Aorta (tissue), 5 donors: Measurements from ENCODE around the gene CBLC. TPM values are rescaled to one million over a fixed set of nuclear protein-coding genes. Genes with fewer than 3 reads are reported as not detected.
"Not testable (repeated sequence)": the region's sequence is repeated elsewhere in the genome, so short reads cannot be mapped to it uniquely, and the experiment has no call there.

Experiments used
- ATAC-seq: fragments of 200-7000 bp; cut with Tn5 transposase; one replicate; pipeline ENCODE4 v1.9.1; 2022; ENCODE audit warnings: moderate library complexity; ENCODE audit not compliant: low FRiP score
- DNase-seq, 2 donors: peaks; one replicate each; pipeline ENCODE4 v3.0.0-alpha.2; 2020
- H3K27ac ChIP-seq, 2 donors: one replicate each; pipeline ENCODE4 v1.5.1; 2013; ENCODE audit warnings: low read length in 2 of 2, mild to moderate bottlenecking in 2 of 2, moderate library complexity in 2 of 2, control low read depth in 1 of 2, inconsistent platforms in 1 of 2, low read depth in 1 of 2
- H3K27me3 ChIP-seq, 2 donors: one replicate each; pipeline ENCODE4 v1.6.1; 2013; ENCODE audit warnings: control low read depth in 1 of 2, low read length in 1 of 2, mild to moderate bottlenecking in 1 of 2, moderate library complexity in 1 of 2; ENCODE audit not compliant: insufficient read depth in 2 of 2, control insufficient read depth in 1 of 2
- H3K36me3 ChIP-seq, 2 donors: one replicate each; pipeline ENCODE4 v1.6.1; 2013; ENCODE audit warnings: control low read depth in 1 of 2, low read length in 1 of 2, mild to moderate bottlenecking in 1 of 2; ENCODE audit not compliant: insufficient read depth in 2 of 2, control insufficient read depth in 1 of 2
- H3K4me1 ChIP-seq, 2 donors: one replicate each; pipeline ENCODE4 v1.6.1; 2013; ENCODE audit warnings: low read length in 2 of 2, control low read depth in 1 of 2, mild to moderate bottlenecking in 1 of 2, moderate library complexity in 1 of 2; ENCODE audit not compliant: insufficient read depth in 2 of 2, control insufficient read depth in 1 of 2
- H3K4me3 ChIP-seq, 2 donors: one replicate each; pipeline ENCODE4 v1.5.1; 2013; ENCODE audit warnings: low read length in 2 of 2, control low read depth in 1 of 2, mild to moderate bottlenecking in 1 of 2
- H3K9me3 ChIP-seq: one replicate; pipeline ENCODE4 v1.6.1; 2013; ENCODE audit warnings: mild to moderate bottlenecking, low read length; ENCODE audit not compliant: control insufficient read depth
- WGBS, 2 donors: extraction: QIAGEN DNeasy Blood & Tissue Kit; methylation state at CpG; one replicate each; pipeline ENCODE4 v1.1.7; 2013; 5-methylcytosine and 5-hydroxymethylcytosine counted together
- intact Hi-C, 2 donors: fragments of 100-400 bp; cut with DNase I; formaldehyde crosslinking; loops; one replicate each; pipeline versions ENCODE4 v1.14.2 to v1.15.0; 2022
- polyA plus RNA-seq, 2 donors: library from polyadenylated mRNA; stranded (reverse); fragments of 200-250 nt; gene quantifications; one replicate each; pipeline ENCODE4 v1.2.3, GENCODE V29; 2013
- total RNA-seq, 2 donors: library from RNA; stranded (reverse); fragmentation: NEBNext Ultra II Directional; extraction: Animal tissue kit (Norgen Biotek cat#: 25700); gene quantifications; one replicate each; pipeline ENCODE4 v1.2.1, GENCODE V29; 2021
- donor health status: healthy with polysubstance abuse.
- donor health status: Bipolar disorder and iron deficiency.
- donor health status: DM: no; HTN: no; CAD: no.
- donor health status: DM: no; HTN: no; CAD: no.
- donor health status: DM: yes; HTN: yes; CAD: no.

CBLC gene
- total and polyA plus RNA-seq, 4 donors: 13.3 TPM; not detected in 3

DNA sequence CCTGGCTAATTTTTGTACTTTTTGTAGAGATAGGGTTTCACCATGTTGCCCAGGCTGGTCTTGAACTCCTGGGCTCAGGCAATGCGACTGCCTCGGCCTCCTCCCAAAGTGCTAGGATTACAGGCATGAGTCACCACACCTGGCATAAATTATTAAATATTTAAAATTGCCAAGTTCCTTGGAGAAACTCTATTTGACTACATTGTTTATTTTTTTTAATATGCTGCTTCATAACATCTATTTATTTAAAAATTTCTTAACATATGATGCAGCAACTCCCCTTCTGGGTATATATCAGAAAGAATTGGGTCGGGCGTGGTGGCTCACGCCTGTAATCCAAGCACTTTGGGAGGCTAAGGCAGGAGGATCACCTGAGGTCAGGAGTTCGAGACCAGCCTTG, 55.2 kb downstream of the CBLC start:
- WGBS, 2 donors: 50 to 67% methylated on average over 6 of the region's 6 CpGs
- H3K27me3 ChIP-seq, H3K4me1 ChIP-seq: not testable (repeated sequence)

DNA sequence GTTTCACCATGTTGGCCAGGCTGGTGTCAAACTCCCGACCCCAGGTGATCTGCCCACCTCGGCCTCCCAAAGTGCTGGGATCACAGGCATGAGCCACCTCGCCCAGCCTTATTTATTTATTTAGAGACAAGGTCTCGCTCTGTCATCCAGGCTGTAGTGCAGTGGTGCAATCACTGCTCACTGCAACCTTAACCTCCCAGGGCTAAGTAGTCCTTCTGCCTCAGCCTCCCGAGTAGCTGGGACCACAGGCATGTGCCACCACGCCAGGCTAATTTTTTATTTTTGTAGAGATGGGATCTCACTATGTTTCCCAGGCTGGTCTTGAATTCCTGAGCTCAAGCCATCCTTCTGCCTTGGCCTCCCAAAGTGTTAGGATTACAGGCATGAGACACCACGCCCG, 56.7 kb downstream of the CBLC start:
- H3K36me3 ChIP-seq, DNase-seq, H3K27me3 ChIP-seq, H3K4me3 ChIP-seq, H3K9me3 ChIP-seq, ATAC-seq, H3K4me1 ChIP-seq, intact Hi-C loops, H3K27ac ChIP-seq: not testable (repeated sequence)
- 87 to 94% methylated on average over 8 of the region's 8 CpGs for WGBS, 2 donors

More for the DNA sequence above, 55.2 kb downstream of the CBLC start:
- H3K4me3 ChIP-seq, H3K9me3 ChIP-seq, intact Hi-C loops, ATAC-seq, H3K27ac ChIP-seq, DNase-seq, H3K36me3 ChIP-seq: not testable (repeated sequence)

DNA sequence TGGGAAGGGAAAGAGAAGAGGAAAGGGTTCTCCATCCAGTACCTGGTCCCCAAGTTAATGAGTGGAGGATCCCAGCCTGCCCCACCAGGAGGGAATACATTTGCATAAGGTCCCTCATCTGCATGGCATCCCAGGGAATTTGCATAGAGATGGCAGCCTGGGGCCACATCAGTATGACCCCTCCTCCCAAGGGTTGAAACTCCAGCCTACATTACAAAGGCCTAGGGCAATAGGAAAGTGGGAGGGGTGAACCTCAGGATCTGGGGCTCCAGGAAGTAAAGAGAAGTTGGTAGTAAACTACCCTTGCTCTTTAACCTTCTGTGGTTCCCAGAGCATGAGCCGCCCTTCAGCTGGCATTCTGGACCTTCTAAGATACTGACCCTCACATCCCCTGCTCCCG, 61.6 kb downstream of the CBLC start:
- Histone ChIP-seq H3K27ac (no peak overlapping the region), H3K36me3 (no peaks in the 10 kb centered on the region), H3K4me1 (no peaks in the 10 kb centered on the region), H3K4me3 (no peak overlapping the region), H3K27me3 (no peaks in the 10 kb centered on the region), H3K9me3 (no peaks in the 10 kb centered on the region)
- intact Hi-C loops: no loop called here
- ATAC-seq (no peak), DNase-seq (no peak)
- WGBS, 2 donors: 94 to 97% methylated on average over 2 of the region's 2 CpGs

DNA sequence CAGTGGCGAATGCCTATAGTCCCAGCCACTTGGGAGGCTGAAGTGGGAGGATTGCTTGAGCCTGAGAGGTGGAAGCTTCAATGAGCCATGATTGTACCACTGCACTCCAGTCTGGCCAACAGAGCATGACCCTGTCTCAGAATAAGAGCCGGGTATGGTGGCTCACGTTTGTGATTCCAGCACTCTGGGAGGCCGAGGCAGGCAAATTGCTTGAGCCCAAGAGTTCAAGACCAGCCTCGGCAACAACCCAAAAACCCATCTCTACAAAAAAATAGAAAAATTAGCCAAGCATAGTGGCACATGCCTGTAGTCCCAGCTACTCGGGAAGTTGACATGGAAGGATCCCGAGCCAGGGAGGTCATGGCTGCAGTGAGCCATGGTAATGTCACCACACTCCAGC, 63.1 kb downstream of the CBLC start:
- H3K4me3 ChIP-seq: no peak overlapping the region
- DNase-seq: no peak
- H3K27me3 ChIP-seq: no peaks in the 10 kb centered on the region
- no peak for ATAC-seq
- no peaks in the 10 kb centered on the region for H3K9me3 ChIP-seq
- H3K36me3 ChIP-seq: no peaks in the 10 kb centered on the region
- WGBS, 2 donors: 73 to 81% methylated on average over 7 of the region's 7 CpGs
- no peak overlapping the region for H3K27ac ChIP-seq
- intact Hi-C loops: loop anchor here (5.0 kb wide), 2 partner anchors 59 to 119 kb away; no protein-coding TSS in a partner anchor
- no peaks in the 10 kb centered on the region for H3K4me1 ChIP-seq

DNA sequence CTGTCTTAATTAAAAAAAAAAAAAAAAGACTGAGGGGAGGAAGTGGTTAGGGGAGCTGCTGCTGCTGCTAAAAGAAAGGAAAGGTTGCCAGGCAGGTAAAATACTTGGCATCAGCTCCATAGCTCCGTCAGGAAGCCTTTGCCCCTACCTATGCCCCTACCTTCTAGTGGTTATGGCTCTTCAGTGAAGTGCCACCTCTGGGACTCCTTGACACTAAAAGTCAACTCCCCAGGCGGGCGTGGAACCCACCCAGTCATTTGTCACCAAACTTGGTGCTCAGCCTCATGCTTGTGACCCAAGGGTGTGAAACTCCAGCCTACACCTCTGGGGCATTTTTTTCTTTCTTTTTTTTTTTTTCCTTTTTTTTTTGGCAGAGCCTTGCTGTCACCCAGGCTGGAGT, 63.5 kb downstream of the CBLC start:
- WGBS, 2 donors: 76 to 88% methylated on average over 3 of the region's 3 CpGs
- intact Hi-C loops: loop anchor here (5.0 kb wide), 2 partner anchors 59 to 119 kb away; no protein-coding TSS in a partner anchor
- no peaks in the 10 kb centered on the region for H3K4me1 ChIP-seq

DNA sequence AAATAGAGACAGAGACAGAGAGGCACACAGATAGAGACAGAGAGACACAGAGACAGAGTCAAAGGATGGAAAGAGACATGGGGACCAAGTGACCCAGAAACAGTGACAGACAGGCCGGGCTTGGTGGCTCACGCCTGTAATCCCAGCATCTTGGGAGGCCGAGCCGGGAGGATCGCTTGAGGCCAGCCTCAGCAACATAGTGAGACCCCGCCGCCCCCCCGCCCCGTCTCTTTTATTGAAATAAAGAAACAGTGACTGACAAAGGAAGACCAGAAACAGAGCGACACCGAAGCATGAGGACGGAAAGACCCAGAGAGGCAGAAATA, 67.6 kb downstream of the CBLC start:
- H3K9me3 ChIP-seq: no peaks in the 10 kb centered on the region
- H3K36me3 ChIP-seq: no peaks in the 10 kb centered on the region
- DNase-seq (peak; percentile 62 to 82), ATAC-seq (no peak)
- intact Hi-C loops: loop anchor here in 1 of 2 donors (1.0 kb wide), 1 partner anchor 45 kb away; no protein-coding TSS in a partner anchor
- 6 to 7% methylated on average over 12 of the region's 12 CpGs for WGBS, 2 donors
- no peaks in the 10 kb centered on the region for H3K27me3 ChIP-seq
- peak overlapping the region in 1 of 2 donors; percentile 59 for H3K27ac ChIP-seq
- no peak overlapping the region for H3K4me3 ChIP-seq
- H3K4me1 ChIP-seq: no peaks in the 10 kb centered on the region

More for the DNA sequence above, 63.5 kb downstream of the CBLC start:
- no peaks in the 10 kb centered on the region for H3K27me3 ChIP-seq
- H3K36me3 ChIP-seq: no peaks in the 10 kb centered on the region
- H3K4me3 ChIP-seq: no peak overlapping the region
- H3K27ac ChIP-seq: no peak overlapping the region
- ATAC-seq (no peak), DNase-seq (no peak)
- no peaks in the 10 kb centered on the region for H3K9me3 ChIP-seq

DNA sequence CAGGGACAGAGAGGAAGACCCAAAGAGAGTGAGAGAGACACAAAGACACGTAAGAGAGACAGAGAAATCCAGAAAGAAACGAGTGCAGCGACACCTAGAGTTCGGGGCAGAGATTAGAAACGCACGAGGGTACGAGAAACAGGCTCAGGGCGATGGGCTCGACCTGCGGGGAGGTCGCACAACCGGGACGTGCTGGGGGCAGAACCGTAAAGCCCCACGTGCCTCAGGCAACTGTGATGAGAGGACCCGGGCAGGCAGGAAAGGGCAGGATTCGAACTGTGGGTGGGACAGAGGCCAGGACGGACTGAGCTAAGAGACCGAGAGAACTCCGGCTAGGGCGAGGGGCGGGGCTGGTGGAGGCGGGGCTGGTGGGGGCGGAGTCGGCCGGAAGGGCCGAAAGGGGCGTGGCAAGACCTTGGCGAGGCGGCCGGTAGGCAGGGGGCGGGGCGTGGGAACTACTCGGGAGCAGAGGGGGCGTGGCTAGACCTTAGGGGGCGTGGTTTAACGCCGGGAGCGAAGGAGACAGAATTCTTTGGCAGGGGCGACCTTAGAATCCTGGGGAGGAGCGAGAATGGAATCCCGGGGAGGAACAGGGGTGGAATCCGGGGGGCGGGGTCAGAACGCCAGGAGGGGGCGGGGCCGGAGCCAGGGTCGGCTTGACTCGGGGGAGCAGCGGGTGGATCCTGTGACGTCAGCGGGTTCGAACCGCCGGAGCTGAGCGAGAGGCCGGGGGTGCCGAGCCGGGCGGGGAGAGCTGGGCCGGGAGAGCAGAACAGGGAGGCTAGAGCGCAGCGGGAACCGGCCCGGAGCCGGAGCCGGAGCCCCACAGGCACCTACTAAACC, 68.1 kb downstream of the CBLC start, which contains the start of gene NECTIN2:
Gene NECTIN2 (plus strand): TSS at position 686 of the 843 bp plus-strand sequence. CDS start 229 bp downstream, outside the sequence.
- Histone ChIP-seq H3K4me3 (peak within 1 kb of the TSS; percentile 76 to 88), H3K27ac (peak within 1 kb of the TSS; percentile 51 to 80), H3K27me3 (no peaks in the 10 kb centered on the region), H3K4me1 (no peaks in the 10 kb centered on the region), H3K9me3 (no peaks in the 10 kb centered on the region), H3K36me3 (no peaks in the 10 kb centered on the region)
- WGBS, 2 donors: 0 to 1% methylated on average over 55 to 67 of the region's 67 CpGs
- intact Hi-C loops: loop anchor here in 1 of 2 donors (1.0 kb wide), 1 partner anchor 46 kb away; no protein-coding TSS in a partner anchor
- DNase-seq (peak; percentile 100), ATAC-seq (peak; percentile 93)

DNA sequence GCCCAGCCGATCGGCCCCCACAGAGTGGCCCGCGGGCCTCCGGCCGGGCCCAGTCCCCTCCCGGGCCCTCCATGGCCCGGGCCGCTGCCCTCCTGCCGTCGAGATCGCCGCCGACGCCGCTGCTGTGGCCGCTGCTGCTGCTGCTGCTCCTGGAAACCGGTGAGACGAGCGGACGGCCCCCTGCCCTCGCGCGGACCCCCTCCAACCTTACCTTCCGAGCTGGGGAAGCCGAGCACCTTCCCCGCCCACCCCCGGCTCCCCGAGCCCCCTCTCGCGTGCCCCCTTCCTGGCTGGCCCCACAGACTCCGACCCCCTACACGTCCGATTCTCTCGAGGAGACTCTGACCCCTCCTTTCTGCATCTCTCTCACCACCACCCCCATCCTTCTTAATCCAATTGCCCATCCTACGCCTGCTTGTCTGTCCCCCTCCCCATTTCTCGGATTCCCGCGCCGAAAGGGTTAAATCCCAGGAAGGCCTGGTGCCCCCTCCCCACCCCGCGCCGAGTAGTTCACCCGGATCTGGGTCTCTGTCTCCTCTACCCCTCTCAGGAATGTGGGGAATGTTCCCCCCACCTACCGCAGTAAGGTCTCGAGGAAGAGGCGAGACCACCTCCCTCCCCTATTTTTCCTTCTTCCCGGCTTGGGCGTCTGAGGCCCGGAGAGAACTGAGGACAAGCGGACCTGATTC, 68.9 kb downstream of the CBLC start:
- intact Hi-C loops: no loop called here
- Histone ChIP-seq H3K4me3 (peak overlapping the region; percentile 76 to 88), H3K9me3 (no peaks in the 10 kb centered on the region), H3K27me3 (no peaks in the 10 kb centered on the region), H3K4me1 (no peaks in the 10 kb centered on the region), H3K27ac (peak overlapping the region; percentile 51 to 80), H3K36me3 (no peaks in the 10 kb centered on the region)
- no peak for ATAC-seq
- 0 to 1% methylated on average over 30 to 51 of the region's 51 CpGs for WGBS, 2 donors
- DNase-seq: peak; percentile 77 to 83
